Nephron progenitor cell (in vitro differentiated cells): Measurements from ENCODE around the gene UBL7.

ENCODE experiments used
- DNase-seq: peaks from one replicate; pipeline ENCODE4 v3.0.0; 2021
- H3K27ac Mint-ChIP-seq: 2 replicates; pipeline ENCODE4 v1.8.0; 2021; ENCODE audit warnings: mild to moderate bottlenecking, moderate library complexity, mixed read lengths
- H3K27me3 Mint-ChIP-seq: 2 replicates; pipeline ENCODE4 v1.8.0; 2021; ENCODE audit warnings: mild to moderate bottlenecking, low read depth, mixed read lengths; ENCODE audit not compliant: poor library complexity
- H3K36me3 Mint-ChIP-seq: 2 replicates; pipeline ENCODE4 v1.8.0; 2021; ENCODE audit warnings: low read depth, mixed read lengths
- H3K4me1 Mint-ChIP-seq: 2 replicates; pipeline ENCODE4 v1.8.0; 2021; ENCODE audit warnings: mixed read lengths
- H3K4me3 Mint-ChIP-seq: 2 replicates; pipeline ENCODE4 v1.8.0; 2021; ENCODE audit warnings: mild to moderate bottlenecking, moderate library complexity, mixed read lengths
- H3K9me3 Mint-ChIP-seq: 2 replicates; pipeline ENCODE4 v1.8.0; 2021; ENCODE audit warnings: mild to moderate bottlenecking, moderate library complexity, mixed read lengths
- TF ChIP-seq, protein P1 (sequence below): fragments of 200-600 bp; sonication (generic); IDR thresholded peaks from 2 replicates; pipeline ENCODE4 v1.5.0; 2021; ENCODE audit warnings: antibody characterized with exemption

The UBL7 gene

DNA sequence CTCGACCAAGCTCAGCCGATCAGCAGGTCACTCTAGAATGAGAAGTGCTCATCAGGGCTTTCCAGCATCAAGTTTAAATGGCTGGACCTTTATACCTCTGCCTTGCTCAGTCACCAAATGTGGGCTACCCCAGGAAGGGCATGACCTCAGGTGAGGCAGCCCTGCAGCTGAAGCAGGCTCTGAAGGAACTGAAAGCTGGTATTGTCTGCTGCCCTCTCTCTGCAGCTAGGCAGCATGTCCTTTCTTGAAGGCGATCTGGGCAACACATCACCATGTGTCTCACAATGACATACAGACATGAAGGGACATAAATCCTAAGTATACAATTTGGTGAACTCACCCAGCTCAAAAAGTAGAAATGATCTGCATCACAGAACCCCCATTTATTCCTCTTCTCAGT, 41.3 kb upstream of the UBL7 start:
- Mint-ChIP-seq H3K4me1 (peaks cover 5% of the 10 kb centered on the region), H3K4me3 (no peak overlapping the region), H3K27ac (no peak overlapping the region), H3K9me3 (no peaks in the 10 kb centered on the region), H3K27me3 (peaks cover 2% of the 10 kb centered on the region), H3K36me3 (peaks cover 51% of the 10 kb centered on the region)
- TF ChIP-seq, protein P1, sequence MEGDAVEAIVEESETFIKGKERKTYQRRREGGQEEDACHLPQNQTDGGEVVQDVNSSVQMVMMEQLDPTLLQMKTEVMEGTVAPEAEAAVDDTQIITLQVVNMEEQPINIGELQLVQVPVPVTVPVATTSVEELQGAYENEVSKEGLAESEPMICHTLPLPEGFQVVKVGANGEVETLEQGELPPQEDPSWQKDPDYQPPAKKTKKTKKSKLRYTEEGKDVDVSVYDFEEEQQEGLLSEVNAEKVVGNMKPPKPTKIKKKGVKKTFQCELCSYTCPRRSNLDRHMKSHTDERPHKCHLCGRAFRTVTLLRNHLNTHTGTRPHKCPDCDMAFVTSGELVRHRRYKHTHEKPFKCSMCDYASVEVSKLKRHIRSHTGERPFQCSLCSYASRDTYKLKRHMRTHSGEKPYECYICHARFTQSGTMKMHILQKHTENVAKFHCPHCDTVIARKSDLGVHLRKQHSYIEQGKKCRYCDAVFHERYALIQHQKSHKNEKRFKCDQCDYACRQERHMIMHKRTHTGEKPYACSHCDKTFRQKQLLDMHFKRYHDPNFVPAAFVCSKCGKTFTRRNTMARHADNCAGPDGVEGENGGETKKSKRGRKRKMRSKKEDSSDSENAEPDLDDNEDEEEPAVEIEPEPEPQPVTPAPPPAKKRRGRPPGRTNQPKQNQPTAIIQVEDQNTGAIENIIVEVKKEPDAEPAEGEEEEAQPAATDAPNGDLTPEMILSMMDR: no peak
- DNase-seq: no peak

DNA sequence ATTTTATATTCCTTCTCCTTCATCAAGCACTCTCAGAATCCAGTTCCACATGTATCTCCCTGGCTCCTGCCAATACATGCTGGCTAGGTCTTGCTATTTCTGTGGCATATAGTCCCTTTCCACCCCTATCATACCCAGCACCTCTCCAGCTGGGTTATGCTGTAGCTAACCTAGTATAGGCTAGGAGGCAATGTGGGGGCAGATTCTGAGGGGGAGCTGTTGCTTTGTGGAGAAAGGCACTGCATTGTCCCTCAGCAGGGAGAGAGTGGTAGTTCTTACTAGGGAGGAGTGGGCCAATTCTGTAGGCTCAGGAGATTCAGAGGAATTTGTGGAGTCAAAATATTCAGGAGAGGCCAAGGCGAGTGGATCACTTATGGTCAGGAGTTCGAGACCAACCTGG, 39.4 kb upstream of the UBL7 start:
- H3K27me3 Mint-ChIP-seq: no peaks in the 10 kb centered on the region
- no peak overlapping the region for H3K27ac Mint-ChIP-seq
- peaks cover 5% of the 10 kb centered on the region for H3K4me1 Mint-ChIP-seq
- H3K4me3 Mint-ChIP-seq: no peak overlapping the region
- TF ChIP-seq, protein P1: no peak
- no peaks in the 10 kb centered on the region for H3K9me3 Mint-ChIP-seq
- H3K36me3 Mint-ChIP-seq: peaks cover 48% of the 10 kb centered on the region
- DNase-seq: no peak

DNA sequence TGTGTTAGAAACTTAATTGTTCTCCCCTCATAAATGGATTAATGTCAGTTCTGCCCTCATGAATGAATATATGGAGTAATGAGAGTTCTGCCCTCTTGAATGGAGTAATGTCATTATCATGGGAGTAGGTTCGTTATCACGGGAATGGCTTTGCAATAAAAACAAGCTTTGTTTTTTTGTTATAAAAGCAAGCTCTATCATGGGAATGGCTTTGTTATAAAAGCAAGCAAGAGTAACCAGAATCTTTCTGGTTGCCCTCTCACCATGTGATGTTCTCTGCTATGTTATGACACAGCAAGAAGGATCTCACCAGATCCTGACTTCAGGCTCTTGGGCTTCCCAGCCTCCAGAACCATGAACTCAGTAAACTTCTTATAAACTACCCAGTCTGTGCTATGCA, 38.4 kb upstream of the UBL7 start:
- no peaks in the 10 kb centered on the region for H3K27me3 Mint-ChIP-seq

DNA sequence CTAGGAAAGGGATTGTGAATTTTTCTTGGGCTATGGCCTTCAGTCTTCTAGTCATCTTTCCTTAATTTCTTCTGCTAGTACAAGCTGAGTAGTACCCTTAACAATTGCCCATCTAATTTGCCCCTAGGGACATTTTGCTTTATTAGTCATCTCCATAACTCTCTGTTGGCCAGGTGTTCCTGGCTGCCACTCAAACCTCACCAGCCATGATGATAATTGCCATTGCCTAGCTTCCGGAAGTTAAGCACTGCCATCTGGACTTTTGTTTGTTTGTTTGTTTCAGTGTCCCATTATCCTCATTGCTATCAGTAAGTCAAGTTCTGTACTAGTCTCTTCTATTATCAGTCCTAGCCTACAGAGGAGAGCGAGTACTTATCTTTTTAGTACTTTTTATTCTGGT, 36.6 kb upstream of the UBL7 start:
- Mint-ChIP-seq H3K4me3 (no peak overlapping the region), H3K9me3 (no peaks in the 10 kb centered on the region), H3K36me3 (peaks cover 30% of the 10 kb centered on the region), H3K27ac (peak overlapping the region; percentile 33), H3K4me1 (peaks cover 5% of the 10 kb centered on the region), H3K27me3 (no peaks in the 10 kb centered on the region)
- no peak for DNase-seq
- TF ChIP-seq, protein P1: no peak

More for the DNA sequence above, 38.4 kb upstream of the UBL7 start:
- no peaks in the 10 kb centered on the region for H3K9me3 Mint-ChIP-seq
- peaks cover 40% of the 10 kb centered on the region for H3K36me3 Mint-ChIP-seq
- DNase-seq: no peak
- H3K27ac Mint-ChIP-seq: peak overlapping the region; percentile 24
- TF ChIP-seq, protein P1: no peak
- H3K4me3 Mint-ChIP-seq: no peak overlapping the region
- peaks cover 5% of the 10 kb centered on the region for H3K4me1 Mint-ChIP-seq

DNA sequence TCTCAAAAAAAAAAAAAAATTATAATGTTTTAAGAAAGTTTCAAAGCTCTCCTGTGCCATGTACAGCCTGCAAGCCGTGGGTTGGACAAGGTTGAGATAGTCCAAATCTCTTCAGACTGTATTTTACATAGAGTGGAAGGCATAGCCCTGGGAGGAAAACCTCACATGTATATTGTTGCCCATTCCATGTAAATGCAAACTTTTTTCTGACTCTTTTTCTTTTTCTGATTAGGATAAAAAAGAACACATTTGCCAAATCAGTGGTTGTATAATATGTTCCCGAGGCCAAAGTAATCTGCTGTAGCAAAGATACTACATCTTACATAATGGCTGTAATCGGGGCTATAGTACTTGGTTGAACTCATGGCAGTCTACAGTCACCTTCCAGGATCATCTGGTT, 35.7 kb upstream of the UBL7 start:
- TF ChIP-seq, protein P1: no peak
- DNase-seq: no peak
- Mint-ChIP-seq H3K27me3 (no peaks in the 10 kb centered on the region), H3K9me3 (no peaks in the 10 kb centered on the region), H3K4me1 (peaks cover 5% of the 10 kb centered on the region), H3K27ac (no peak overlapping the region), H3K4me3 (no peak overlapping the region), H3K36me3 (peaks cover 28% of the 10 kb centered on the region)

DNA sequence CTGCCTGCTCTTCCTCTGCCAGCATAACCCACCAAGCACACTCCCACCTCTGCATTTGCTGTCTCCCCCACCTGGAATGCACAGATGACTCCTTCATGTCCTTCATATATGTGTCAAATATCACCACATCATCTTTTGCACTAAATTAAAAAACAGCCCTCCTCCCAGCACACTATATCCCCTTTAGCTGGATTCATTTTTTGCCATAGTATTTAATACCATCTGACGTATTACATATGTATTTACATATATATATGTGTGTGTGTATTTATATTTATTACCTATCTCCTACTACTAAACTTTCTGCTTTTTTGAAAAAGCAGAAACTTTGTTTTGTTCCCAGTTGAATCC, 29.4 kb upstream of the UBL7 start:
- DNase-seq: no peak
- Mint-ChIP-seq H3K27ac (no peak overlapping the region), H3K27me3 (no peaks in the 10 kb centered on the region), H3K36me3 (peaks cover 14% of the 10 kb centered on the region), H3K9me3 (no peaks in the 10 kb centered on the region), H3K4me1 (peaks cover 21% of the 10 kb centered on the region), H3K4me3 (peak overlapping the region; percentile 54)
- TF ChIP-seq, protein P1: no peak
